GM13977 (cell line): Measurements from ENCODE around the gene STX16.

Experiments
- DNase-seq: peaks from one replicate; pipeline ENCODE4 v3.0.0; 2012; ENCODE audit warnings: low spot score
- CTCF ChIP-seq: IDR thresholded peaks from 2 replicates; pipeline ENCODE4 v1.5.1; 2012; ENCODE audit warnings: mild to moderate bottlenecking, control low read depth; ENCODE audit not compliant: insufficient read depth; ENCODE audit errors: extremely low read depth, missing control alignments
- in situ Hi-C: fragments of 300-500 bp; cut with MboI; formaldehyde crosslinking; loops from one replicate; pipeline ENCODE4 v1.12.0; 2022; ENCODE audit warnings: low sequenced_read_pairs, low pct_unique_long_range_greater_than_20kb, mixed read lengths, inconsistent platforms; ENCODE audit not compliant: unreplicated experiment

STX16 gene

GRCh38 chr20:58703765-58704371 lies 52.8 kb downstream of the STX16 start:
- DNase-seq, result no peak
- TF ChIP-seq CTCF, result no peak
- in situ Hi-C loops, result no loop called here

- in situ Hi-C loops, result no loop called here
- no peak for DNase-seq
These were observed 54.3 kb downstream of the STX16 start for GRCh38 chr20:58705208-58705926.

GRCh38 chr20:58706150-58706892 lies 55.2 kb downstream of the STX16 start:
- in situ Hi-C loops, result no loop called here
- no peak for DNase-seq
- no peak for TF ChIP-seq CTCF

More at GRCh38 chr20:58705208-58705926, 54.3 kb downstream of the STX16 start:
- TF ChIP-seq CTCF, result no peak

- in situ Hi-C loops, result no loop called here
- no peak for TF ChIP-seq CTCF
- no peak for DNase-seq
These were observed 56.0 kb downstream of the STX16 start for GRCh38 chr20:58706975-58707681.

- no peak for DNase-seq
- in situ Hi-C loops, result no loop called here
- TF ChIP-seq CTCF, result no peak
These were observed 56.7 kb downstream of the STX16 start for GRCh38 chr20:58707770-58708169.

GRCh38 chr20:58708246-58708931 lies 57.3 kb downstream of the STX16 start:
- no peak for DNase-seq
- in situ Hi-C loops, result no loop called here
- TF ChIP-seq CTCF, result no peak
